ENCODE measurements around the gene VPS37B. TPM values are rescaled to one million over a fixed set of nuclear protein-coding genes. Genes with fewer than 3 reads are reported as not detected.
A peak's percentile ranks its signal among the peaks of the same experiment; 100 is the strongest.

Gene VPS37B
- total and polyA plus RNA-seq, 12 donors, result 16.4 to 33.2 (median 19.8) TPM

DNA sequence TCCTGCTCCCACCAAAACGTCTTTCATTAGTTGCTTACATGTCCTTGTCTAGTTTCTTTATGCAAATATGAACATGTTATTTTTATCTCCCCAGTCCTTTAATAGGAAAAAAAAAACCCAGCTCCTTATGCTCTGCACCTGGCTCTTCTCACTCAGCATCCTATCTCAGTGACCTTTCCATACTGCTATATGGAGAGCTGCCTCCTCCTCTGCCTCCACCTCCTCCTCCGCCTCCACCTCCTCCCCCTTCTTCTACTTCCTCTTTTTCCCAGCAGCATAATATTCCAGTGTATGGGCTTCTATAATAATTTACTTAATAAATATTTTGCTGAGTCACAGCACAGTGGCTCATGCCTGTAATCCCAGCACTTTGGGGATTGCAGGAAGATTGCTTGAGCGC lies 38.8 kb upstream of the VPS37B start:
- no peak overlapping the region for H3K27ac ChIP-seq
- whole genome bisulfite sequencing, 2 donors, result 74 to 76% methylated on average over 3 of the region's 3 CpGs
- peaks cover 0 to 80% (median 4%) of the 10 kb centered on the region in 9 donors for H3K36me3 ChIP-seq
- H3K9me3 ChIP-seq, result no peaks in the 10 kb centered on the region
- intact Hi-C loops (cut with DNase I), result no loop called here
- no peaks in the 10 kb centered on the region for H3K27me3 ChIP-seq
- TF ChIP-seq, protein P1, sequence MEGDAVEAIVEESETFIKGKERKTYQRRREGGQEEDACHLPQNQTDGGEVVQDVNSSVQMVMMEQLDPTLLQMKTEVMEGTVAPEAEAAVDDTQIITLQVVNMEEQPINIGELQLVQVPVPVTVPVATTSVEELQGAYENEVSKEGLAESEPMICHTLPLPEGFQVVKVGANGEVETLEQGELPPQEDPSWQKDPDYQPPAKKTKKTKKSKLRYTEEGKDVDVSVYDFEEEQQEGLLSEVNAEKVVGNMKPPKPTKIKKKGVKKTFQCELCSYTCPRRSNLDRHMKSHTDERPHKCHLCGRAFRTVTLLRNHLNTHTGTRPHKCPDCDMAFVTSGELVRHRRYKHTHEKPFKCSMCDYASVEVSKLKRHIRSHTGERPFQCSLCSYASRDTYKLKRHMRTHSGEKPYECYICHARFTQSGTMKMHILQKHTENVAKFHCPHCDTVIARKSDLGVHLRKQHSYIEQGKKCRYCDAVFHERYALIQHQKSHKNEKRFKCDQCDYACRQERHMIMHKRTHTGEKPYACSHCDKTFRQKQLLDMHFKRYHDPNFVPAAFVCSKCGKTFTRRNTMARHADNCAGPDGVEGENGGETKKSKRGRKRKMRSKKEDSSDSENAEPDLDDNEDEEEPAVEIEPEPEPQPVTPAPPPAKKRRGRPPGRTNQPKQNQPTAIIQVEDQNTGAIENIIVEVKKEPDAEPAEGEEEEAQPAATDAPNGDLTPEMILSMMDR (IDR thresholded peaks at IDR 0.05), result no peak
- H3K4me1 ChIP-seq, result no peaks in the 10 kb centered on the region
- DNase-seq, result no peak
- ATAC-seq, result no peak
- H3K4me3 ChIP-seq, result no peak overlapping the region

DNA sequence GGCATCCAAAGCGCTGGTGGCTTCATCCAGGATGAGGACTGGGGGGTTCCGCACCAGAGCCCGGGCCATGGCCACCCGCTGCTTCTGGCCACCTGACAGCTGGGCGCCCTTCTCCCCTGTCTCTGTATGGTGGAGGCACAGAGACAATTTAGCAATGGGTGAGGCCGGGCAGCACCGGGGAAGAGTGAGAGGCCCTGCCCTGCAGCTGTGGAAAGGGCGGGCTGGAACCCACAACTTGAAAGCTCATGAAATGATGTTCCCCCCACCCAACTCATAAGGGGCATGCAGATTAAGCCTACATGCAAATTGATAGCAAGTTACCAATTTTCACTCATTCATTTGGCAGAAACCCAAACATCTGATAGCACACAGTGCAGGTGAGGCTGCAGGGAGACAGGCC lies 36.3 kb upstream of the VPS37B start:
- no peaks in the 10 kb centered on the region for H3K27me3 ChIP-seq
- 96% methylated on average over 8 of the region's 8 CpGs for WGBS, 2 donors
- H3K9me3 ChIP-seq, result no peaks in the 10 kb centered on the region
- H3K4me3 ChIP-seq, result no peak overlapping the region
- H3K27ac ChIP-seq, result no peak overlapping the region
- DNase-seq (no peak), ATAC-seq (no peak)
- intact Hi-C loops (cut with DNase I), result no loop called here
- H3K36me3 ChIP-seq, result peaks cover 0 to 59% (median 4%) of the 10 kb centered on the region in 9 donors
- TF ChIP-seq, protein P1 (IDR thresholded peaks at IDR 0.05), result no peak
- H3K4me1 ChIP-seq, result no peaks in the 10 kb centered on the region

DNA sequence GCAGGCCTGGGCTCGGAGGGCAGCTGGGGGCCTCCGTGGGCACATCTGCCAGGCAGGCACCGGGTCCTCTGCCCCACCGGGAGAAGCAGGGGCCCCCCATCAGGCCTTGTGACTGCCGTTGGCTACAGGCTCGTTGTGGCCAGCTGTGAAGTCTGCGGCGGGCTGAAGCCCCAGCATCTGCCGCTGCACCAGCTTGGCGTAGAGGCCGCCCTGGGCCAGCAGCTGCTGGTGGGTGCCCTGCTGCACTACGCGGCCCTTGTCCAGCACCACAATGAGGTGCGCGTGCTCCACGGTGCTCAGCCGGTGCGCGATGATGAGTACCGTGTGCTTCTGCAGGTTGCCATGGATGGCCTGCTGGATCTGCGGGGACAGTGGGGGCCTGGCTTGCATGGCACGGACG lies 33.9 kb upstream of the VPS37B start:
- Histone ChIP-seq H3K27me3 (no peaks in the 10 kb centered on the region), H3K4me1 (no peaks in the 10 kb centered on the region), H3K36me3 (peaks cover 0 to 43% (median 0%) of the 10 kb centered on the region in 9 donors), H3K9me3 (no peaks in the 10 kb centered on the region), H3K27ac (no peak overlapping the region), H3K4me3 (no peak overlapping the region)
- WGBS, 2 donors, result 95 to 98% methylated on average over 23 of the region's 23 CpGs
- ATAC-seq (peak in 2 of 8 donors; percentile 29 to 50), DNase-seq (no peak)
- TF ChIP-seq, protein P1 (IDR thresholded peaks at IDR 0.05), result no peak
- intact Hi-C loops (cut with DNase I), result no loop called here

DNA sequence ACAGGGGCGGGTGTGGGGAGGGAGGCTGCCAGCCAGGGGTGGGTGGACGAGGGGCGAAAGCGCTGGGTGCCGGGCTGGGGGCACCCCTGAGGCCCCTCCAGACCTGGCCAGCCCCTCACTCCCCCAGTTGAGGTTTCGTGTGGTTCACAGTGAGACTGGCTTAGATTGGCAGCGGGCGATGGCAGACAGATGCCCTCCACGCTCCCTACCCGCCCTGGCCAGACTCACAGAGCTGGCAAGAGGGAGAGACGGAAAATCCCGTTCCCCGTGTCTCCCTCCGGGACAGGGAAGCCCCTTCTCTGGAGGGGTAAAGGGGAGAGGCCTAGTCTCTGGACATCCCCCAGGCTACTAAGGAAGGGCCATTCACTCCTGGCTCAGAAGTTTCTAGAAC lies 33.2 kb upstream of the VPS37B start:
- DNase-seq, result no peak

More for the DNA sequence above, 33.2 kb upstream of the VPS37B start:
- no peak overlapping the region for H3K27ac ChIP-seq
- H3K4me3 ChIP-seq, result no peak overlapping the region
- peak in 1 of 8 donors; percentile 48 for ATAC-seq
- H3K4me1 ChIP-seq, result no peaks in the 10 kb centered on the region
- H3K9me3 ChIP-seq, result no peaks in the 10 kb centered on the region
- TF ChIP-seq, protein P1 (IDR thresholded peaks at IDR 0.05), result no peak
- peaks cover 0 to 40% (median 0%) of the 10 kb centered on the region in 9 donors for H3K36me3 ChIP-seq
- intact Hi-C loops (cut with DNase I), result no loop called here
- WGBS, 2 donors, result 92 to 93% methylated on average over 14 of the region's 14 CpGs
- no peaks in the 10 kb centered on the region for H3K27me3 ChIP-seq

Measured in heart right ventricle (tissue), 16 donors.